Chondrocyte (in vitro differentiated cells): ENCODE results near the gene GPS2. TPM values are rescaled to one million over a fixed set of nuclear protein-coding genes. Genes with fewer than 3 reads are reported as not detected.

Source experiments
- DNase-seq: peaks from one replicate; pipeline ENCODE4 v3.0.0; 2021; ENCODE audit warnings: mixed read lengths, low spot score
- H3K27ac Mint-ChIP-seq: one replicate; pipeline ENCODE4 v1.8.0; 2021; ENCODE audit warnings: mild to moderate bottlenecking, moderate library complexity, mixed read lengths; ENCODE audit not compliant: unreplicated experiment
- H3K27me3 Mint-ChIP-seq: 2 replicates; pipeline ENCODE4 v1.8.0; 2021; ENCODE audit warnings: low read depth, mixed read lengths
- H3K36me3 Mint-ChIP-seq: 2 replicates; pipeline ENCODE4 v1.8.0; 2021; ENCODE audit warnings: low read depth, mixed read lengths
- H3K4me1 Mint-ChIP-seq: 2 replicates; pipeline ENCODE4 v1.8.0; 2021; ENCODE audit warnings: low read depth, mild to moderate bottlenecking, mixed read lengths
- H3K4me3 Mint-ChIP-seq: one replicate; pipeline ENCODE4 v1.8.0; 2021; ENCODE audit warnings: mild to moderate bottlenecking, moderate library complexity, mixed read lengths; ENCODE audit not compliant: unreplicated experiment
- H3K9me3 Mint-ChIP-seq: 2 replicates; pipeline ENCODE4 v1.8.0; 2021; ENCODE audit warnings: low read depth, mixed read lengths
- CTCF ChIP-seq: fragments of 200-600 bp; sonication (generic); IDR thresholded peaks from 2 replicates; pipeline ENCODE4 v1.5.0; 2021; ENCODE audit warnings: antibody characterized with exemption, mild to moderate bottlenecking, moderate library complexity
- total RNA-seq: library from RNA; stranded (reverse); gene quantifications from 3 replicates; pipeline ENCODE4 v1.2.1, GENCODE V29; 2021

Gene GPS2
- total RNA-seq, 1 donor from 2014 or later: 43.9 TPM

- Mint-ChIP-seq H3K4me3 (peak overlapping the region; percentile 85), H3K27ac (peak overlapping the region; percentile 92), H3K9me3 (no peaks in the 10 kb centered on the region), H3K4me1 (peaks cover 43% of the 10 kb centered on the region), H3K27me3 (no peaks in the 10 kb centered on the region), H3K36me3 (peaks cover 35% of the 10 kb centered on the region)
- no peak for DNase-seq
- no peak for TF ChIP-seq CTCF
These were observed 6.3 kb downstream of the GPS2 start for GRCh38 chr17:7308625-7309433.

GRCh38 chr17:7307686-7308624 is 7.2 kb downstream of the GPS2 start:
- Mint-ChIP-seq H3K4me3 (peak overlapping the region; percentile 85), H3K27ac (peak overlapping the region; percentile 95), H3K36me3 (peaks cover 30% of the 10 kb centered on the region), H3K4me1 (peaks cover 34% of the 10 kb centered on the region), H3K27me3 (no peaks in the 10 kb centered on the region), H3K9me3 (no peaks in the 10 kb centered on the region)
- TF ChIP-seq CTCF: peak; percentile 36
- DNase-seq: no peak

- H3K27me3 Mint-ChIP-seq: no peaks in the 10 kb centered on the region
- no peaks in the 10 kb centered on the region for H3K9me3 Mint-ChIP-seq
- peak; percentile 100 for DNase-seq
- H3K4me3 Mint-ChIP-seq: peak within 1 kb of the TSS; percentile 85
- TF ChIP-seq CTCF: no peak
- peaks cover 24% of the 10 kb centered on the region for H3K36me3 Mint-ChIP-seq
- H3K27ac Mint-ChIP-seq: peak within 1 kb of the TSS; percentile 95
- peaks cover 27% of the 10 kb centered on the region for H3K4me1 Mint-ChIP-seq
These were observed 8.1 kb downstream of the GPS2 start, which contains the start of gene EIF5A for GRCh38 chr17:7306911-7307685. EIF5A (plus strand) TSS chr17:7307628; CDS start chr17:7309636, 2,008 bp downstream.

- Mint-ChIP-seq H3K9me3 (no peaks in the 10 kb centered on the region), H3K36me3 (peaks cover 2% of the 10 kb centered on the region), H3K4me3 (no peak overlapping the region), H3K27me3 (peaks cover 4% of the 10 kb centered on the region), H3K27ac (no peak overlapping the region), H3K4me1 (peaks cover 10% of the 10 kb centered on the region)
- DNase-seq: no peak
- no peak for TF ChIP-seq CTCF
These were observed 11.0 kb downstream of the GPS2 start for GRCh38 chr17:7304179-7304578.
